Measurements from ENCODE around the gene ATP2B3. TPM values are rescaled to one million over a fixed set of nuclear protein-coding genes. Genes with fewer than 3 reads are reported as not detected.

Gene ATP2B3
- total and polyA plus RNA-seq, 9 of the 15 experiments (the other 6 are each of a cell fraction or from before 2014, with no cell fraction given), result 0.04 TPM; not detected in 8

DNA sequence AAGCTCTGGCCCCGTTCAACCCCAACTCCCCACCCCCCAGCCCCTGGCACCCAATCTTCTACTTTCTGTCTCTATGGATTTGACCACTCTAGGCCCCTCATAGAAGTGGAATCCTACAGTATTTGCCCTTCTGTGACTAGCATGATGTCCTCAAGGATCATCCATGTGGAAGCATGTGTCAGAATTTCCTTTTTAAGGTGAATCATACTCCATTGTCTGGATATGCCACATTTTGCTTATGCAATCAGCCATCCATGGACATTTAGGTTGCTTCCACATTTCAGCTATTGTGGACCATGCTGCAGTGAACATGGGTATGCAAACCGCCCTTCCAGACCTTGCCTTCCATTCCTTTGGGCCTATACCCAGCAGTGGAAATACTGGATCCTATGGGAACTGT is 66.0 kb downstream of the ATP2B3 start:
- Histone ChIP-seq H3K9me3 (replicated peaks; ENCODE audit: control insufficient read depth, insufficient read depth, low read depth, low read length) (no peaks in the 10 kb centered on the region), H3K9me1 (ENCODE audit: control insufficient read depth, insufficient read depth, low read length) (no peaks in the 10 kb centered on the region), H2AFZ (ENCODE audit: low read depth, low read length) (no peak overlapping the region), H3K4me1 (replicated peaks in 1 of 2; ENCODE audit: control insufficient read depth in 2 of 2, insufficient read depth in 2 of 2, low read length in 2 of 2) (peaks cover 0 to 4% of the 10 kb centered on the region in 2 experiments; a peak in 3 of 5 replicates), H3K27me3 (ENCODE audit: control insufficient read depth in 2 of 2, insufficient read depth in 2 of 2, low read length in 2 of 2) (peaks cover 4 to 16% of the 10 kb centered on the region in 2 experiments; a peak in 4 of 5 replicates), H4K20me1 (replicated peaks; ENCODE audit: control insufficient read depth, insufficient read depth, low read length) (no peaks in the 10 kb centered on the region), H3K36me3 (ENCODE audit: control insufficient read depth, insufficient read depth, low read length) (peaks cover 10% of the 10 kb centered on the region; the same call in 1 of the 3 replicates), H3K9ac (ENCODE audit: insufficient read depth in 1 of 2, low read depth in 2 of 2, low read length in 2 of 2) (no peak overlapping the region), H3K27ac (ENCODE audit: extremely low read depth, low read depth, low read length) (no peak overlapping the region), H3K4me2 (ENCODE audit: insufficient read depth, low read length) (no peak overlapping the region), H3K4me3 (no peak overlapping the region), H3K79me2 (ENCODE audit: control insufficient read depth, insufficient read depth, low read length) (no peaks in the 10 kb centered on the region)
- no CpG with 5 or more reads among the region's 2 CpGs for WGBS (ENCODE audit: insufficient coverage, low coverage, missing lambda C conversion rate)
- TF ChIP-seq ZFP36 (IDR thresholded peaks at IDR 0.05; ENCODE audit: low read depth, low read length, partially characterized antibody) (no peak), SNRNP70 (optimal IDR thresholded peaks at IDR 0.05; ENCODE audit: low read depth, low read length) (no peak), TAF1 (IDR thresholded peaks at IDR 0.05; ENCODE audit: control insufficient read depth, extremely low read depth, insufficient read depth, low read length, severe bottlenecking) (no peak), ZFP1 (CRISPR knock-in tag; IDR thresholded peaks at IDR 0.05) (no peak), TCFL5 (CRISPR knock-in tag; conservative IDR thresholded peaks at IDR 0.05) (no peak), ZBTB9 (CRISPR knock-in tag; IDR thresholded peaks at IDR 0.05) (no peak), FOXK2 (conservative IDR thresholded peaks at IDR 0.05 in 1 of 2, IDR thresholded peaks at IDR 0.05 in 1 of 2; ENCODE audit: low read depth in 2 of 2) (no peak), L3MBTL2 (IDR thresholded peaks at IDR 0.05) (no peak), ZNF124 (CRISPR knock-in tag; IDR thresholded peaks at IDR 0.05) (no peak)
- TF ChIP-seq, protein P1, sequence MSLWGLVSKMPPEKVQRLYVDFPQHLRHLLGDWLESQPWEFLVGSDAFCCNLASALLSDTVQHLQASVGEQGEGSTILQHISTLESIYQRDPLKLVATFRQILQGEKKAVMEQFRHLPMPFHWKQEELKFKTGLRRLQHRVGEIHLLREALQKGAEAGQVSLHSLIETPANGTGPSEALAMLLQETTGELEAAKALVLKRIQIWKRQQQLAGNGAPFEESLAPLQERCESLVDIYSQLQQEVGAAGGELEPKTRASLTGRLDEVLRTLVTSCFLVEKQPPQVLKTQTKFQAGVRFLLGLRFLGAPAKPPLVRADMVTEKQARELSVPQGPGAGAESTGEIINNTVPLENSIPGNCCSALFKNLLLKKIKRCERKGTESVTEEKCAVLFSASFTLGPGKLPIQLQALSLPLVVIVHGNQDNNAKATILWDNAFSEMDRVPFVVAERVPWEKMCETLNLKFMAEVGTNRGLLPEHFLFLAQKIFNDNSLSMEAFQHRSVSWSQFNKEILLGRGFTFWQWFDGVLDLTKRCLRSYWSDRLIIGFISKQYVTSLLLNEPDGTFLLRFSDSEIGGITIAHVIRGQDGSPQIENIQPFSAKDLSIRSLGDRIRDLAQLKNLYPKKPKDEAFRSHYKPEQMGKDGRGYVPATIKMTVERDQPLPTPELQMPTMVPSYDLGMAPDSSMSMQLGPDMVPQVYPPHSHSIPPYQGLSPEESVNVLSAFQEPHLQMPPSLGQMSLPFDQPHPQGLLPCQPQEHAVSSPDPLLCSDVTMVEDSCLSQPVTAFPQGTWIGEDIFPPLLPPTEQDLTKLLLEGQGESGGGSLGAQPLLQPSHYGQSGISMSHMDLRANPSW (CRISPR knock-in tag; IDR thresholded peaks at IDR 0.05), result no peak
- no TSS peak for BruUV-seq (replicated peaks)
- in situ Hi-C loops (cut with MboI), result no loop called here
- DNase-seq (ENCODE audit: extremely low read depth in 1 of 4, low spot score in 3 of 4), result no peak
- FAIRE-seq, result no peak
- ChIA-PET POLR2A (no interaction called here), CTCF (ENCODE audit: low intra/inter-chr PET ratio) (no interaction called here)
- no peak for ATAC-seq
- intact Hi-C loops (cut with micrococcal nuclease), result no loop called here

Data from K562 (cell line).